GM04503 (cell line): ENCODE measurements around the gene ROBO4.

Experiments used
- DNase-seq: peaks from one replicate; pipeline ENCODE4 v3.0.0-alpha.2; 2012; ENCODE audit warnings: low read depth

ROBO4 gene

GRCh38 chr11:124840666-124841065, 57.0 kb downstream of the ROBO4 start:
- DNase-seq: no peak

- no peak for DNase-seq
Measured at GRCh38 chr11:124839972-124840621, 57.6 kb downstream of the ROBO4 start.

GRCh38 chr11:124839128-124839971, 58.3 kb downstream of the ROBO4 start:
- no peak for DNase-seq

- DNase-seq: no peak
Measured at GRCh38 chr11:124838805-124839127, 58.9 kb downstream of the ROBO4 start.

- peak; percentile 42 for DNase-seq
Measured at GRCh38 chr11:124837491-124837856, 60.2 kb downstream of the ROBO4 start.

DNA sequence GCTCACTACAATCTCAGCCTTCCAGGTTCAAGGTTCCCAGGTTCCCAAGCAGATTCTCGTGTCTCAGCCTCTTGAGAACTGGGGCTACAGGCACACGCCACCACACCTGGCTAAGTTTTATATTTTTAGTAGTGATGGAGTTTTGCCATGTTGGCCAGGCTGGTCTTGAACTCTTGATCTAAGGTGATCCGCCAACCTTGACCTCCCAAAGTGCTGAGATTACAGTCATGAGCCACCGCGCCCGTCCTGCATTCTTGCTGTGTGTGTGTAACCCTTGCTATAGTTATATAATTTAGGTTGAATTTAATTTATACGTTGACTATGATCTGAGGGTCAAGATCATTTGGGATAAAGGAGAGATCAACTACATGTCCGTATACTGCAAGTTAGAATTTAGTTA, 61.7 kb downstream of the ROBO4 start:
- no peak for DNase-seq

DNA sequence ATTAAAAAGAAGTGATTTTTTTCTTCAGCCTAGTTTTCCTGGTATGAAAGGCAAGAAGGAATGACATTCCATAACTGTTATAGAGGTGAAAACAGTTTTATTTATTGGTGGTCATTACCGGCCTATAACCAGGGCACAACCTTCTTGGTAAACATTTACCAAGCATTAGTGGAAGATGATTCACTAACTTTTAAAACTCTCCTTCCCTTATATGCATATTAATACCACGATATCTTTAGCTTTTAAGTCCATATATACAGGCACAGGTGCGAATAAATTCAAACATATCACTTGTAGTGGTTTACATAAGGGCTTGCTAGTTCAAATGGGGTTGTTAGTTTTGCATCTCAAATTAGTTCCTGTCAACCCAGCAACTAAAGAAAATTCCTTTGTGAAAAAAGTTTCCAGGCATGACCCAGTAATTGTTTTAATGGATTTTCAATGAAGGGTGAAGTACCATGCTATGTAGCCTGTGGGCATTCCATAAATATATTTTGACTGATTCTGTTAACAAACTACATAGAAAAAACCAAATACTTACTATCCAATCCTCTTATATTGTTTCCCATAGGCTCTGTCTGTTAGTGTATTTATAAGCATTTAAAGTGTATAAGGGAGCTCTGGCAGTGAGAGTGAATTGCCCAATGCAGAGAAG, 63.0 kb downstream of the ROBO4 start:
- DNase-seq: no peak
